Epidermal melanocyte (primary cell): ENCODE data around the gene ATP5F1C.
"Not testable (repeated sequence)": the region's sequence is repeated elsewhere in the genome, so short reads cannot be mapped to it uniquely, and the experiment has no call there.

Source experiments
- DNase-seq: peaks from one replicate; pipeline ENCODE4 v3.0.0; 2011; ENCODE audit warnings: low spot score; ENCODE audit not compliant: insufficient read length

The ATP5F1C gene

DNA sequence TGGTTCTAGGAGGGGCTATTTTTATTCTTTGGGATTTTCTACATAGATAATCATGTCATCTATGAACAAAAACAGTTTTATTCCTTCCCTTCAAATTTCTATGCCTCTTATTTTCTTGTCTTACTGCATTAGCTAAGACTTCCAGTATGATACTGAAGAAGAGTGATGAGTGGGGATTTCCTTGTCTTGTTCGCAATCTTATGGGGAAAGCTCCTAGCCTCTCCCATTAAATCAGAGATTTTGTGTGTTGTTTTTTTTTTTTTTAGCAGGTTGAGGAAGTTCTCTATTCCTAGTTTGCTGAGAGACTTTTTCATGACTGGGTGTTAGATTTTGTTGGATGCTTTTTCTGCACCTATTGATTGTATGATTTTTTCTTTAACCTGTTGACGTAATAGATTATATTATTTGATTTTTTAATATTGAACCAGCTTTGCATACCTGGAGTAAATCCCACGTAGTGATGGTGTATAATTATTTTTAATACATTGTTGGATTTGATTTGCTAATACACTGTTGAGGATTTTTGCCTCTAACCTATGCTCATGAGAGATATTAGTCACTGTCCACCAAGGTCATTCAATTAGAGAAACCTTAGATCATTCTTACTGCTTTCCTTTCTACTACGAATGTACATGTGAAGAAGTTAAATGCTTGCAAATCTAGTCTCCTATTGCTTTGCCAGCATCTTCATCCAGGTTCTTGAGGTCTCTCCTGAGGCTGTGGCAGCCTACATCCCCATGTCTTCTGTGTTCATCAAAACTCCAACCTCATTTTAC lies 6.5 kb downstream of the ATP5F1C start:
- DNase-seq, result no peak

- no peak for DNase-seq
These were observed 7.6 kb downstream of the ATP5F1C start for GRCh38 chr10:7795605-7796004.

DNA sequence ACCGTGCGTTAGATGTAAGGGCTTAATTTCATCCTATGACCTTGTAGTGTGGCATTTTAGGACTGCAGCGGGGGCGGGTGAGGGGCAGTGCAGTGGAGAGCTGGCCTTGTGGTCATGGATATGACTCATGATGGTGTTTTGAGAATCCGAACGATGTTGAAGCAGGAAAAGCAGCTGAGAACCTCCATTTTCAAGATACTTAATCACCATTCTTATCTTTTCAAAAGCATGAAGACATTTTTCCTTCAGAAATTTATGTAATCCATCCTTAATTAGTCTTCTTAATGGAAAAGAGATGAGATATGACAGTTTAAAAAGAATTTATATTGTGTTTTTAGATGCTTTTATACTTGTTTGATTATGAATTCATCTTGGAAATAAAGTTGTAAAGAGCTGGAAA lies 9.6 kb downstream of the ATP5F1C start:
- DNase-seq, result no peak

GRCh38 chr10:7802606-7803005 lies 14.6 kb downstream of the ATP5F1C start:
- no peak for DNase-seq

DNA sequence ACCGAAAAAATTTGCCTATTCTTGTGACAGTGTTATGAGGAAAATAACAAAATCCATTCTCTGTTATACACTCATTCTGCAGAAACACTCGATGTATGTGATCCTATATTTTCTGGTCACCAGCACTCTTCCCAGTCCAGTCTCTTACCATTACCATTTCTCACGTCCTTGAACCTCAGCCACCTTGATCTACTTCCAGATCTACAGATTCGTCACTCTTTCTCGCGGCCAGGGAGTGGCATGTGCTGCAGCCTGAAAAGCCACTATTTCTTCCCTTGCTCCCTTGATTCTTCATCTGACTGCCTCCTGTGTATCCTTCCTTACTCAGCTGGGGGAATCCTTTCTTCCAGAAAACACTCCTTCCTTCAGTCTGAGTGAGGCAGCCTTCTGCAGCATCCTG lies 16.2 kb downstream of the ATP5F1C start:
- no peak for DNase-seq

DNA sequence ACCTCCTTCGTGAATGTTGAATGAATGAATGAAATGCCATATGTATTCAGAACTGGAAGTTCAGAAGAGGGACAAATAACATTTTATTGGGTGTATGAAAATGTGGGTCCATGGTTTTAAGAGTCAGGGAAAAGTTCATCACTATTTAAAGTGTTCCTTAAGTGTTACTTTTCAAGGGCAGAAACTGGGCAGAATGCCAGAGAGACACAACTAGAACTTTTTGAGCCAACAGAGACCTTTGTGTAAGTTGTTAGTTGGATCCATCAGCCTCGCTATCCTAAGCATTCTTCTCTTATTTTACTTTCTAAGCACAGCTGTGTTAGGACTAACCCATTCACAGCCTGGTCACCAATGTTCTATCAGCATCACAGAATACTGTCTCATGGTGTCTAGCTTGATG lies 16.8 kb downstream of the ATP5F1C start:
- no peak for DNase-seq

DNA sequence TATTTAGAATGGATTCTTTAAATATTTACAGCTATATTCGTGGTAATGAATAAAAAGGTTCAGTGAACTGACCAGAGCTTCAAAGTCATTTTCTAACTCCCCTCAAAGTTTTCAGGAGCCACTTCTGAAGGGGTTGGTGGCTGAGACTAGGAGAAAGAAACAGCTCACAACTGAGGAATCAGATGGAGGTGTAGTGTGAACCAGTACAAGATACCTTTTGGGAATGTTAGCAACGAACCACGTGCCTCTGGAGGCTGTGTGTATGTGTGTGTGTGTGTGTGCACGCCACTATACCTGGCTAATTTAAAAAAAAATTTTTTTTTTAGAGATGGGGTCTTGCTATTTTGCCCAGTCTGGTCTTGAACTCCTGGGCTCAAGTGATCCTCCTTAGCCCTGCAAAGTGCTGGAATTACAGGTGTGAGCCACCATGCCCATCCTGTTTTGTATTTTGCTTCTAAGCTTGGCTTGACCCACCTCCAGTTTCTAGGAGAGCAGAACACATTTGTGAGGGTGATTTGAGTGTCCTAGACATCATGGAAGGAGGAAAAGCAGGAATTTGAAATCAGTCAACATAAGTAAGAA lies 20.8 kb downstream of the ATP5F1C start:
- DNase-seq, result no peak

GRCh38 chr10:7810443-7810842 lies 22.5 kb downstream of the ATP5F1C start:
- DNase-seq, result no peak

DNA sequence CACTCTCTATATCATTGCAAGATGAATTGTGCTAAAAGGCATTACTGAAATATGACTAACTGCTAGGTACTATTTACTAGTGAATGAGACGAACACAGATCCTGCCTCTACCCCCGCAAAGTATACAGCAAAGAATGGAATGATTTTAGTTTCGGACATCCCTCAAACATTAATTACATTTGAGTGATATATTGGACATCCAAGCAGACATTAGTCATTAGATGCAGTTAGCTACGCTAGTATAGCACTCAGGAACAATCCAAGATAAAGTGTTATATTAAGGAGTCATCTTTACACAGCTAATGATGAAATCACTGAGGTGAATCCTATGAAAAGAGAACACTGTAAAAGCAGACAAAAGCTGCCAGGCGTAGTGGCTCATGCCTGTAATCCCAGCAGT lies 23.0 kb downstream of the ATP5F1C start:
- DNase-seq, result no peak

- DNase-seq, result not testable (repeated sequence)
These were observed 23.8 kb downstream of the ATP5F1C start for GRCh38 chr10:7811743-7812142.

DNA sequence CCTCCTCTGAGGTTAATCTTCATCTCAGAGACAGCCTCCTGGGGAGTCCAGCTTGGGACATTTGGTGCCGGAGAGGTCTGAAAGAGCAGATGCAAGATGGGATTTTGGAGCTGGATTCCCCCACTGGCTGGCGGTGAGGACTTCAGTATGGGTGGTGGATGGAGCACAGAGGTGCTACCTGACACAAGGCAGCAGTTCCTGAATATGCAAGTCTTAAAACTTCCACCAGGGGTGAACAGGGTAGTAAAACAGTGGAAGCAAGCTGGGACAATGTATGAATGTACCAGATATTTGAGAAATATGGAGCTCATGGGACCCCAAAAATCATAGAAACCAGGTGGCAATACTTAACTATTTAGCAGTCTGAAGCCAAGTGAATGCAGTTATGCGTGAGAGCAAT lies 25.5 kb downstream of the ATP5F1C start:
- DNase-seq, result no peak

- no peak for DNase-seq
These were observed 29.6 kb downstream of the ATP5F1C start for GRCh38 chr10:7817576-7817975.

- DNase-seq, result no peak
These were observed 30.0 kb downstream of the ATP5F1C start for GRCh38 chr10:7817984-7818294.

- DNase-seq, result peak; percentile 40
These were observed 30.5 kb downstream of the ATP5F1C start, which contains the start of gene TAF3 for GRCh38 chr10:7818295-7819120. TAF3 (plus strand) TSS chr10:7818505; CDS start chr10:7818710, 205 bp downstream.

- DNase-seq, result no peak
These were observed 31.1 kb downstream of the ATP5F1C start for GRCh38 chr10:7819121-7819460.

DNA sequence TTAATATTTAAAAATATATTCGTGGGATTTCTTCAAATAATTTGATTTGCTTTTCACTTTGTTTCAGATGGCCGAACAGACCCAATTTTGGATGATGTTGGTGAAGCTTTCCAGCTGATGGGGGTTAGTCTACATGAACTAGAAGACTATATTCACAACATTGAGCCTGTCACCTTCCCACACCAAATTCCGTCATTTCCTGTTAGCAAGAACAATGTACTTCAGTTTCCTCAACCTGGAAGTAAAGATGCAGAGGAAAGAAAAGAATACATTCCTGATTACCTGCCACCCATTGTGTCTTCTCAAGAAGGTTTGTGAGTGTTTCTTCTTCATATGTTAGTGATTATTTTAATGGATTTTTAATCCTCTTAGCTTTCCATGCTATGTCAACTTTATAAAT lies 36.3 kb downstream of the ATP5F1C start:
- no peak for DNase-seq

DNA sequence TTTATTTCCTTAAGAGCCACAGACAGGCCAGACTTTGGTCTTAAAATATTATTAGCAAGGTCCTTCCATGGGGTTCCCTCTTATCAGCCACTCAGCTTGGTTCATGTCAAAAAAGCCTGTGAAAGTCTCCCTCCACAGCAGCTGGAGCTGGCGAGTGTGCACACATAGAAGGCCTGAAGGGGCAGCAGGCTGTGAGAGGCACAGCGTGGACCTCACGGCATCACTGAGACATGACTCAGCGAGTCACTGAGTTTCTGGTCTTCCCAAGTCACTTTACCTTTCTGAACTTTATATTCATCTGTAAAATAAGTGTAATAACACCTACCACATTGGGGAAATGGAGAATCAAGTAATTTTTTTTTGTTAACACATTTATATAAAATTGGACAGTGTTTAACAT lies 39.0 kb downstream of the ATP5F1C start:
- DNase-seq, result no peak

GRCh38 chr10:7829289-7829834 lies 41.4 kb downstream of the ATP5F1C start:
- DNase-seq, result no peak

- no peak for DNase-seq
These were observed 44.1 kb downstream of the ATP5F1C start for GRCh38 chr10:7832060-7832459.

- no peak for DNase-seq
These were observed 45.2 kb downstream of the ATP5F1C start for GRCh38 chr10:7833210-7833609.

GRCh38 chr10:7834262-7834661 lies 46.3 kb downstream of the ATP5F1C start:
- no peak for DNase-seq

GRCh38 chr10:7836571-7836970 lies 48.6 kb downstream of the ATP5F1C start:
- DNase-seq, result no peak
